Measurements from ENCODE around the gene KLHL26.
"Not testable (repeated sequence)": the region's sequence is repeated elsewhere in the genome, so short reads cannot be mapped to it uniquely, and the experiment has no call there.

The KLHL26 gene

GRCh38 chr19:18597809-18598660 lies 38.8 kb upstream of the KLHL26 start:
- H3K4ac ChIP-seq (ENCODE audit: low read length) = no peak overlapping the region
- WGBS, 2 donors (ENCODE audit: extremely low coverage in 2 of 2, insufficient read length in 2 of 2, insufficient replicate concordance in 1 of 2) = no CpG with 5 or more reads among the region's 25 CpGs
- H3K36me3 ChIP-seq (replicated peaks in 1 of 2; ENCODE audit: control insufficient read depth in 2 of 2, insufficient read depth in 2 of 2, low read length in 2 of 2) = no peaks in the 10 kb centered on the region
- H3K9ac ChIP-seq (ENCODE audit: low read depth, low read length, poor library complexity) = no peak overlapping the region
- peak overlapping the region; percentile 1 for H2AFZ ChIP-seq (ENCODE audit: low read length)
- peak overlapping the region; percentile 76 for H3K18ac ChIP-seq (ENCODE audit: low read length)
- peaks cover 2 to 35% (median 19%) of the 10 kb centered on the region in 3 experiments for H3K27me3 ChIP-seq (ENCODE audit: control insufficient read depth in 3 of 3, insufficient read depth in 3 of 3, low read depth in 1 of 3, low read length in 3 of 3)
- no peaks in the 10 kb centered on the region for H3K9me3 ChIP-seq (replicated peaks in 1 of 2; ENCODE audit: control insufficient read depth in 2 of 2, insufficient read depth in 1 of 2, low read depth in 1 of 2, low read length in 2 of 2)
- H3K14ac ChIP-seq (ENCODE audit: low read length) = peak overlapping the region; percentile 79
- no peak overlapping the region for H4K91ac ChIP-seq (ENCODE audit: low read depth, low read length, poor library complexity)
- no peak overlapping the region for H3K4me3 ChIP-seq (ENCODE audit: low read length in 2 of 2)
- H3K79me1 ChIP-seq (ENCODE audit: low read depth, low read length) = peaks cover 2% of the 10 kb centered on the region
- peaks cover 8 to 14% of the 10 kb centered on the region in 2 donors for H3K4me1 ChIP-seq (ENCODE audit: control insufficient read depth in 2 of 2, insufficient read depth in 1 of 2, low read depth in 1 of 2, low read length in 2 of 2)
- peak overlapping the region; percentile 61 for H3K23ac ChIP-seq (ENCODE audit: low read depth, low read length, poor library complexity)
- H2BK12ac ChIP-seq (ENCODE audit: low read length) = peak overlapping the region; percentile 93
- H2BK15ac ChIP-seq (ENCODE audit: low read length) = peak overlapping the region; percentile 100
- peak overlapping the region; percentile 98 for H2AK5ac ChIP-seq (ENCODE audit: low read depth, low read length)
- no peak overlapping the region for H3K4me2 ChIP-seq (ENCODE audit: insufficient read depth, low read length, poor library complexity, severe bottlenecking)
- peak overlapping the region; percentile 66 for H2BK5ac ChIP-seq (ENCODE audit: low read length)
- DNase-seq (ENCODE audit: low spot score) = no peak
- peak overlapping the region; percentile 57 for H2BK120ac ChIP-seq (ENCODE audit: low read depth, low read length)
- H3K27ac ChIP-seq (replicated peaks; ENCODE audit: low read length) = no peak overlapping the region
- H4K8ac ChIP-seq (ENCODE audit: low read depth, low read length) = no peak overlapping the region

- H2BK5ac ChIP-seq (ENCODE audit: low read length) = peak overlapping the region; percentile 48
- no peak overlapping the region for H2BK120ac ChIP-seq (ENCODE audit: low read depth, low read length)
- no peaks in the 10 kb centered on the region for H3K79me1 ChIP-seq (ENCODE audit: low read depth, low read length)
- H4K91ac ChIP-seq (ENCODE audit: low read depth, low read length, poor library complexity) = no peak overlapping the region
- peaks cover 19 to 22% of the 10 kb centered on the region in 2 donors for H3K4me1 ChIP-seq (ENCODE audit: control insufficient read depth in 2 of 2, insufficient read depth in 1 of 2, low read depth in 1 of 2, low read length in 2 of 2)
- H2BK12ac ChIP-seq (ENCODE audit: low read length) = peak overlapping the region; percentile 30
- no peak overlapping the region for H4K8ac ChIP-seq (ENCODE audit: low read depth, low read length)
- DNase-seq (ENCODE audit: low spot score) = no peak
- peak overlapping the region; percentile 81 for H3K18ac ChIP-seq (ENCODE audit: low read length)
- no peak overlapping the region for H3K23ac ChIP-seq (ENCODE audit: low read depth, low read length, poor library complexity)
- no peaks in the 10 kb centered on the region for H3K9me3 ChIP-seq (replicated peaks in 1 of 2; ENCODE audit: control insufficient read depth in 2 of 2, insufficient read depth in 1 of 2, low read depth in 1 of 2, low read length in 2 of 2)
- no peak overlapping the region for H3K4me2 ChIP-seq (ENCODE audit: insufficient read depth, low read length, poor library complexity, severe bottlenecking)
- H3K4me3 ChIP-seq (ENCODE audit: low read length in 2 of 2) = no peak overlapping the region
- H3K27me3 ChIP-seq (ENCODE audit: control insufficient read depth in 3 of 3, insufficient read depth in 3 of 3, low read depth in 1 of 3, low read length in 3 of 3) = peaks cover 7 to 45% (median 32%) of the 10 kb centered on the region in 3 experiments
- WGBS, 2 donors (ENCODE audit: extremely low coverage in 2 of 2, insufficient read length in 2 of 2, insufficient replicate concordance in 1 of 2) = no CpG with 5 or more reads among the region's 20 CpGs
- no peak overlapping the region for H3K14ac ChIP-seq (ENCODE audit: low read length)
- no peak overlapping the region for H3K9ac ChIP-seq (ENCODE audit: low read depth, low read length, poor library complexity)
- no peak overlapping the region for H3K27ac ChIP-seq (replicated peaks; ENCODE audit: low read length)
- H2BK15ac ChIP-seq (ENCODE audit: low read length) = peak overlapping the region; percentile 49
- peak overlapping the region; percentile 99 for H2AK5ac ChIP-seq (ENCODE audit: low read depth, low read length)
- H3K4ac ChIP-seq (ENCODE audit: low read length) = no peak overlapping the region
- no peaks in the 10 kb centered on the region for H3K36me3 ChIP-seq (replicated peaks in 1 of 2; ENCODE audit: control insufficient read depth in 2 of 2, insufficient read depth in 2 of 2, low read length in 2 of 2)
- no peak overlapping the region for H2AFZ ChIP-seq (ENCODE audit: low read length)
Measured at GRCh38 chr19:18599485-18599884, 37.3 kb upstream of the KLHL26 start.

- not testable (repeated sequence) for H3K36me3 ChIP-seq (replicated peaks in 1 of 2; ENCODE audit: control insufficient read depth in 2 of 2, insufficient read depth in 2 of 2, low read length in 2 of 2); H4K91ac ChIP-seq (ENCODE audit: low read depth, low read length, poor library complexity); H2BK15ac ChIP-seq (ENCODE audit: low read length); H3K79me1 ChIP-seq (ENCODE audit: low read depth, low read length); H3K23ac ChIP-seq (ENCODE audit: low read depth, low read length, poor library complexity); H3K4me3 ChIP-seq (ENCODE audit: low read length in 2 of 2); H2BK12ac ChIP-seq (ENCODE audit: low read length); H3K4ac ChIP-seq (ENCODE audit: low read length); H2AK5ac ChIP-seq (ENCODE audit: low read depth, low read length); H2BK120ac ChIP-seq (ENCODE audit: low read depth, low read length); H4K8ac ChIP-seq (ENCODE audit: low read depth, low read length); H3K18ac ChIP-seq (ENCODE audit: low read length); DNase-seq (ENCODE audit: low spot score); H2AFZ ChIP-seq (ENCODE audit: low read length); H2BK5ac ChIP-seq (ENCODE audit: low read length); H3K4me2 ChIP-seq (ENCODE audit: insufficient read depth, low read length, poor library complexity, severe bottlenecking); H3K14ac ChIP-seq (ENCODE audit: low read length); H3K9ac ChIP-seq (ENCODE audit: low read depth, low read length, poor library complexity); H3K27ac ChIP-seq (replicated peaks; ENCODE audit: low read length); H3K9me3 ChIP-seq (replicated peaks in 1 of 2; ENCODE audit: control insufficient read depth in 2 of 2, insufficient read depth in 1 of 2, low read depth in 1 of 2, low read length in 2 of 2)
- Histone ChIP-seq H3K27me3 (ENCODE audit: control insufficient read depth in 3 of 3, insufficient read depth in 3 of 3, low read depth in 1 of 3, low read length in 3 of 3) (peaks cover 16 to 58% (median 46%) of the 10 kb centered on the region in 3 experiments), H3K4me1 (ENCODE audit: control insufficient read depth in 2 of 2, insufficient read depth in 1 of 2, low read depth in 1 of 2, low read length in 2 of 2) (peaks cover 17 to 22% of the 10 kb centered on the region in 2 donors)
- WGBS, 2 donors (ENCODE audit: extremely low coverage in 2 of 2, insufficient read length in 2 of 2, insufficient replicate concordance in 1 of 2) = no CpG with 5 or more reads among the region's 15 CpGs
Measured at GRCh38 chr19:18600692-18601397, 36.0 kb upstream of the KLHL26 start.

GRCh38 chr19:18601875-18602274 lies 35.0 kb upstream of the KLHL26 start:
- Histone ChIP-seq H2BK12ac (ENCODE audit: low read length) (no peak overlapping the region), H3K4ac (ENCODE audit: low read length) (no peak overlapping the region), H3K79me1 (ENCODE audit: low read depth, low read length) (no peaks in the 10 kb centered on the region), H3K4me2 (ENCODE audit: insufficient read depth, low read length, poor library complexity, severe bottlenecking) (no peak overlapping the region), H3K4me3 (ENCODE audit: low read length in 2 of 2) (peak overlapping the region in 1 of 2 donors; percentile 19), H3K27me3 (ENCODE audit: control insufficient read depth in 3 of 3, insufficient read depth in 3 of 3, low read depth in 1 of 3, low read length in 3 of 3) (peaks cover 20 to 67% (median 52%) of the 10 kb centered on the region in 3 experiments), H2AK5ac (ENCODE audit: low read depth, low read length) (peak overlapping the region; percentile 14), H2BK15ac (ENCODE audit: low read length) (no peak overlapping the region), H3K27ac (replicated peaks; ENCODE audit: low read length) (no peak overlapping the region), H3K23ac (ENCODE audit: low read depth, low read length, poor library complexity) (no peak overlapping the region), H3K18ac (ENCODE audit: low read length) (no peak overlapping the region), H3K4me1 (ENCODE audit: control insufficient read depth in 2 of 2, insufficient read depth in 1 of 2, low read depth in 1 of 2, low read length in 2 of 2) (peaks cover 17 to 20% of the 10 kb centered on the region in 2 donors), H4K91ac (ENCODE audit: low read depth, low read length, poor library complexity) (no peak overlapping the region), H3K9ac (ENCODE audit: low read depth, low read length, poor library complexity) (no peak overlapping the region), H2AFZ (ENCODE audit: low read length) (no peak overlapping the region), H3K36me3 (replicated peaks in 1 of 2; ENCODE audit: control insufficient read depth in 2 of 2, insufficient read depth in 2 of 2, low read length in 2 of 2) (no peaks in the 10 kb centered on the region), H2BK5ac (ENCODE audit: low read length) (no peak overlapping the region), H4K8ac (ENCODE audit: low read depth, low read length) (no peak overlapping the region), H2BK120ac (ENCODE audit: low read depth, low read length) (no peak overlapping the region), H3K14ac (ENCODE audit: low read length) (no peak overlapping the region), H3K9me3 (replicated peaks in 1 of 2; ENCODE audit: control insufficient read depth in 2 of 2, insufficient read depth in 1 of 2, low read depth in 1 of 2, low read length in 2 of 2) (no peaks in the 10 kb centered on the region)
- no CpG with 5 or more reads among the region's 4 CpGs for WGBS, 2 donors (ENCODE audit: extremely low coverage in 2 of 2, insufficient read length in 2 of 2, insufficient replicate concordance in 1 of 2)
- DNase-seq (ENCODE audit: low spot score) = no peak

Data from neuronal stem cell (in vitro differentiated cells).